Measurements from ENCODE around the gene TFEB.

TFEB gene

GRCh38 chr6:41653691-41654090, 81.7 kb downstream of the TFEB start:
- no peak for DNase-seq (ENCODE audit: low read depth in 2 of 2)

GRCh38 chr6:41652866-41653652, 82.3 kb downstream of the TFEB start:
- DNase-seq (ENCODE audit: low read depth in 2 of 2) = no peak

GRCh38 chr6:41651962-41652657, 83.3 kb downstream of the TFEB start:
- no peak for DNase-seq (ENCODE audit: low read depth in 2 of 2)

- no peak for DNase-seq (ENCODE audit: low read depth in 2 of 2)
Measured at GRCh38 chr6:41651246-41651961, 84.0 kb downstream of the TFEB start.

DNA sequence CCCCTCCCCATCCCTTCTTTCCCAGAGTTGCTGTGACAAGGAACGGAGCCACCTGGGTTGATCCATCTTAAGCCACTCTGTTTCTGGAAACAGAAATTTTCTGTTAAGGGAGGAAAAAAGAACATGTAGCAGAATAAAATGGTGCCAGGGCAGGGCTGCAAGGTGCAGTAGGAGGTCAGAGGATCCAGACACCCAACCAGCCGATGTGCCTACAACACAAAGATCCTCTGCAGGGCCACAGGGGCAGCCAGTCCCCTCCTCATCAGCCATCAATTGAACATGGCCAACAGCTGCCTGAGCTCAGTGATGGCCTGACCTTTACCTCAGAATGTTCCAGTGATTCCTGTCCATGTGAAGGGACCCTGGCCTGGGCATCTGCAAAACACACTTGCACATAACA, 85.3 kb downstream of the TFEB start:
- no peak for DNase-seq (ENCODE audit: low read depth in 2 of 2)

- no peak for DNase-seq (ENCODE audit: low read depth in 2 of 2)
Measured at GRCh38 chr6:41649596-41649995, 85.8 kb downstream of the TFEB start.

- no peak for DNase-seq (ENCODE audit: low read depth in 2 of 2)
Measured at GRCh38 chr6:41648921-41649320, 86.5 kb downstream of the TFEB start.

DNA sequence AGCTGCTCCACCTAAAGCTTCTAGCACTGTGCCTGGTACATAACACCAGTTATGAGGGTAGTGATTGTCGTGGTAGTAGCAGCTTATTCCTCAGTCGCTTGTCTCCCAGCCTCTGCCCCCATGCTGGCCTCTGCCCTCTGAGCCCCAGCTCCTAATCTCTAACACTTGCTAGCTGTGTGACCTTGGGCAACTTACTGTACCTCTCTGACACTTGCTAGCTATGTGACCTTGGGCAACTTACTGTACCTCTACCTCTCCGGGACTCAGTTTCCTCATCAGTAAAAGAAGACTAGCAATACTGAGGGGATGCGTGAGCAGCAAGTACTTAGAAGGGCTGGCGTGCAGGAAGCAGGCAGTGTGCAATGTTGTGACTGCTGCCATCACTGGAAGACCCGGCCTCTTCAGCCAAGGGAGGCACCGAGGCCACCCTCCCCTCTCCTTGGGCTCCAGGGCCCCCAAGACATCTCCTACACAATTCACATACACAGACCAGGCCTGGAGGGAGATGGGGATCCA, 87.3 kb downstream of the TFEB start:
- DNase-seq (ENCODE audit: low read depth in 2 of 2) = no peak

DNA sequence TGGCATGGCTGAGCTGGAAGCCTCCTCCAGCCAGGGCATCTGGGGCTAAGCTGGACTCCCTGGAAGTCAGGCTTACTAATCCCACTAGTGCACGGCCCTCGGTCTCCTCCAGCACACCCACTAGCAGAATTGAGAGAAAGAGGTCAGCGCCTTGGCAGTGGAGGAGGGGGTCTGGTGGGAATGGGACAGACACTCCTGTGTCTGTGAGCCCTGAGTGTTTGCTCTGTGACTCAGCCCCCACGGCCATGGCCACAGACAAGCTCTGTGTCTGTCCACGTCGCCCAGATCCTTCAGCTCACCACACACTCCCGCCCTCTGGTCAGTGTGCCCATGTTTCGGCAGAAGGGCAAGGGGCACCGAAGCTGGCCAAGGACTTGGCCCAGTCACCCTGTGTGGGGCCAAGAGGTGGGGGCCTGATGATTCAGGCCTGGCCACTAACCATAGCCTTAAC, 88.3 kb downstream of the TFEB start:
- DNase-seq (ENCODE audit: low read depth in 2 of 2) = no peak

GRCh38 chr6:41646026-41646795, 89.2 kb downstream of the TFEB start:
- no peak for DNase-seq (ENCODE audit: low read depth in 2 of 2)

DNA sequence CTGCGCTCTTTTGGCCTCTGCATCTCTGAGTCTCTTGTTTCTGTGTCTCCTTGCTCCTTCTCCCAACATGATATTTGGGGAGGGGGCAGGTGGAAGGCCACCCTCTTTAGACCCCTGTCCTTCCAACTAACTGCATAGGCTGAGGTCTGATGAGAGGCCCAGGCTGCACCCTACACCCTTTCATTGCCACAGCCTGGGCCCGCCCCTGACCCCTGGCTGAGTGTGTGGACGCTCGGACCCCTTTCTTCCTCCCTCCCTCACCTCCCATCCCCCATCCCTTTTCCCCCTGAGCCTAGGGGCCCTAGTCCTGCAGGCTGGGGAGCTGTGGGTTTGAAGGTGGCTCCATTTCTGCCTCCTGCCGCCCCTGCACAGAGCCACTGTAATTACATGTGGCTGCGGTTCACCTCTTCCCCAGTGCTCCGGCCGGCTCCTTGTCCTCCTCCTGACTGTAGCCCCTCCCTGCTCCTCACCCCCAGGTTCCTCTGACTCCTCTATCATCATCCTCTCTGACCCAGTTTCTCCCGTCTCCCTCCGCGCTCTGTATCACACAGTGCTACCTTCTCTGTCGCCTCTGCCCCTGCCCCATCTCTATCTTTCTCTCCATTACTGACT, 90.3 kb downstream of the TFEB start:
- DNase-seq (ENCODE audit: low read depth in 2 of 2) = no peak

DNA sequence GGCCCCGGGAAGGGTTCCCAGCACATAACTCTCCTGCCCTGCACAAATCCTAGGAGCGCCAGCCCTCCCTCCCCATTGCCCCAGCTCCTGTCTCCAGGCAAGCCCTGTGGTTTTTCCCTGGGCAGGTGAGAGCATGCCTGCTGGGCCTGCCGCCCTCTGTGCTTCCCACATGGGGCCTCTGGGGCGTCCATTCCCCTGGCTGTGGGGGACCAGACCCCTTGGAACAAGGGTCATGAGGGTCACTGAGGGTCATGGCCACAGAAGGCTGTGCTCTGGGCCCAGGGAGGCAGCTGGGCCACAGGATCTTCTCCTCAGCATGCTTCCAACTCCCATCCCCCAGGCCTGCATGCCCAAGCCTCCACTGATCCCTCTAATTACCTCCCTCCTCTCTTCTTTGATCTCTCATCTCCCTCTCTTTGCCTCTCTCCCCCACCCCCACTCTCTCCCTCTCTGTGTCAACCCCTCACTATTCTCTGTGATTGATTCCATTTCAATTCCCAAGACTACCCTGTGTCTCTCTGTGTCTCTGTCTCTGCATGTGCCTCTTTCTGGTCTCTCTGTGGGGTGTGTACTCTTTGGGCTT, 91.0 kb downstream of the TFEB start:
- no peak for DNase-seq (ENCODE audit: low read depth in 2 of 2)

DNA sequence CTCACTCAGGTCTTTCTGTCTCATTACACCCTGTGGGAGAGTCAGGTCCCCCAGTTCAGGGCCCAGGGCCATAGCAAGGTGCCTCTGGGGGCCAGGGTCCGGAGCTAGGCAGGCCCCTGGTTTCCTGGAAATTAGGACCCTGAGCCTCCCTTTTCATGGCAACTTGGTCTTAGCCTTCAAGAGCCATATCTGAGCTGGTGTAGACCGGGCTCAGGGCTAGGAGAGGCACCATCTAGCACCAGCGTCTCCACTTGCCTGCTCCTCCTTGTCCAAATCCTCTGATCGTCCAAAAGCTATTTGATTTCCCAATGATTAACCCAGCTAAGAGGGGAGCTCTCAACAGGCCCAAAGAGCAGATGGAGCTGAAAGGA, 91.5 kb downstream of the TFEB start:
- DNase-seq (ENCODE audit: low read depth in 2 of 2) = no peak

GRCh38 chr6:41642960-41643898, 92.2 kb downstream of the TFEB start:
- DNase-seq (ENCODE audit: low read depth in 2 of 2) = no peak

- no peak for DNase-seq (ENCODE audit: low read depth in 2 of 2)
Measured at GRCh38 chr6:41642090-41642959, 93.1 kb downstream of the TFEB start.

DNA sequence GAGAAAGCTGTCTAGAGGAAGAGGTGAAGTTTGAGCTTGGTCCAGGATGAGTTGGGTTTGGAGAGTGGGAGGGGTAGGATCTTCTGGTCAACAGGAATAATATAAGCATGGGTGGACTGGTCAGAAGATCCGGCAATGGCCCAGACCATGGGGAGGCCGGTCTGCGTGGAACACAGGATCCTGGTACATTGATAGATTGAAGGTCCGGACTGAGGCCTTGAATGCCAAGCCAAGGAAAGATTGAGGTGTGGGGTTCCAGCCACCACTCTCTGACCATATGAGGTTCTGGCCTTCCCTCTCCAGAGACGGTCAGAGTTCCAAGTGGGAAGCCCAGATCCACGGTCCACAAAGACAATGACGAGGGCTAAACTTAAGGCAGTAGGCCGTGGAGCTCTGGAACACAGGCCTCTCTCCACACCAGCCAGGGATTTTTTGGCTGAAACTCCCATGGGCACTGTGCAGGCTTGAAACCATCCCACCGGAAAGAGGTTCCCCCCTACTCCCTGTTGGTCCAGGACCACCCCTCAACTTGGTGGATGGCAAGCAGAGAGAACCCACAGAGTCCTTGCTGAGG, 94.0 kb downstream of the TFEB start:
- no peak for DNase-seq (ENCODE audit: low read depth in 2 of 2)

DNA sequence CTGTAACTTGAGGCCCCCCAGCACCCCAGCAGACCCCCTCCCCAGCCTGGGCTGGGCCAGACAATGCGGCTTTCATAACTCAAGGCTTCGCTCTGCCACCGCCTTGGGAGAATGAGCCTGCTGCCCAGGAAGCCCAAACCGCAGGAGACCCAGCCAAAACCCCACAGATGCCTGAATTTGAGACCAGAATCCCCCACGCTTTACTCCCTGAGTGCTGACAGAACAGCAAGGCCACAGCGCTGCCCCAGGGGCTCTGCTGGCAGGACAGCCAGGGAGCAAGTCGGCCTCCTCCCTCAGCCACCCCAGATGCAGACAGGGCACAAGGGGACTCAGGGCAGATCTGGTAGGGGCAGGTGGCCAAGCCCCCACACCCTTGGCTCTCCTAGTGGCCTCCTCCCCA, 95.0 kb downstream of the TFEB start:
- DNase-seq (ENCODE audit: low read depth in 2 of 2) = no peak

GRCh38 chr6:41639809-41640371, 95.5 kb downstream of the TFEB start:
- DNase-seq (ENCODE audit: low read depth in 2 of 2) = no peak
